Tibial nerve (tissue), 4 donors: ENCODE results near the gene LRRC73.

Experiments used
- CTCF ChIP-seq, 5 experiments: fragments of 200-600 bp in 3 of 5; fragments of 450-650 bp in 2 of 5; sonication (generic) in 3 of 5; IDR thresholded peaks; one replicate each; pipeline ENCODE4 v1.5.1; 2016 to 2019; ENCODE audit warnings: antibody characterized with exemption in 5 of 5, mild to moderate bottlenecking in 3 of 5, moderate library complexity in 2 of 5
- EP300 ChIP-seq, 2 donors: sonication (generic); formaldehyde crosslinking; IDR thresholded peaks; one replicate each; pipeline ENCODE4 v1.6.1; 2017; ENCODE audit warnings: antibody characterized with exemption in 2 of 2, mild to moderate bottlenecking in 1 of 2
- POLR2A ChIP-seq, 2 donors: fragments of 450-650 bp; IDR thresholded peaks; one replicate each; pipeline ENCODE4 v1.6.1; 2017; ENCODE audit warnings: antibody characterized with exemption in 2 of 2, mild to moderate bottlenecking in 2 of 2, moderate library complexity in 2 of 2

GRCh38 chr6:43494766-43495165 is 15.4 kb downstream of the LRRC73 start:
- no peak for TF ChIP-seq POLR2A (IDR thresholded peaks at IDR 0.05)
- no peak for TF ChIP-seq CTCF (IDR thresholded peaks at IDR 0.05)
- TF ChIP-seq EP300 (IDR thresholded peaks at IDR 0.05): no peak
